Measurements from ENCODE around the gene KIF23. TPM values are rescaled to one million over a fixed set of nuclear protein-coding genes. Genes with fewer than 3 reads are reported as not detected.
A peak's percentile ranks its signal among the peaks of the same experiment; 100 is the strongest.

Gene KIF23
- total RNA-seq, 2 experiments from 2014 or later: 80.7 to 87.9 TPM

- no peak overlapping the region for H3K27ac Mint-ChIP-seq
- peaks cover 33% of the 10 kb centered on the region for H3K36me3 Mint-ChIP-seq (ENCODE audit: low read depth)
- DNase-seq: no peak
- H3K4me3 Mint-ChIP-seq: peak overlapping the region; percentile 89
- CTCF ChIA-PET: interaction anchor here (1.1 to 1.8 kb wide), 2 partner anchors 38 to 51 kb away, joined by 3 to 5 read pairs; partner anchors contain the start of gene RPLP1
- peaks cover 4% of the 10 kb centered on the region for H3K27me3 Mint-ChIP-seq (ENCODE audit: low read depth)
- POLR2A ChIA-PET: interaction anchor here (2.5 kb wide), 1 partner anchor 37 kb away, joined by 26 read pairs; the partner anchor contains the start of gene RPLP1
- peaks cover 34% of the 10 kb centered on the region for H3K4me1 Mint-ChIP-seq (ENCODE audit: low read depth)
- H3K9me3 Mint-ChIP-seq (ENCODE audit: insufficient read depth): no peaks in the 10 kb centered on the region
- ATAC-seq: no peak
These were observed 1.2 kb downstream of the KIF23 start for GRCh38 chr15:69415381-69415780.

- H3K27me3 Mint-ChIP-seq (ENCODE audit: low read depth): peaks cover 2% of the 10 kb centered on the region
- no peak overlapping the region for H3K4me3 Mint-ChIP-seq
- no peak overlapping the region for H3K27ac Mint-ChIP-seq
- ChIA-PET CTCF (interaction anchor here (1.1 to 1.6 kb wide), 3 partner anchors 23 to 46 kb away, joined by 3 to 5 read pairs (median 4); no protein-coding TSS in a partner anchor), POLR2A (interaction anchor here (1.2 kb wide), 1 partner anchor 35 kb away, joined by 7 read pairs; the partner anchor contains the start of gene RPLP1)
- DNase-seq (no peak), ATAC-seq (no peak)
- peaks cover 37% of the 10 kb centered on the region for H3K4me1 Mint-ChIP-seq (ENCODE audit: low read depth)
- H3K9me3 Mint-ChIP-seq (ENCODE audit: insufficient read depth): no peaks in the 10 kb centered on the region
- H3K36me3 Mint-ChIP-seq (ENCODE audit: low read depth): peaks cover 48% of the 10 kb centered on the region
These were observed 3.4 kb downstream of the KIF23 start for GRCh38 chr15:69417581-69417980.

GRCh38 chr15:69421498-69421897 is 7.3 kb downstream of the KIF23 start:
- Mint-ChIP-seq H3K36me3 (ENCODE audit: low read depth) (peaks cover 73% of the 10 kb centered on the region), H3K9me3 (ENCODE audit: insufficient read depth) (no peaks in the 10 kb centered on the region), H3K27ac (no peak overlapping the region), H3K4me1 (ENCODE audit: low read depth) (peaks cover 18% of the 10 kb centered on the region), H3K4me3 (no peak overlapping the region), H3K27me3 (ENCODE audit: low read depth) (no peaks in the 10 kb centered on the region)
- no peak for DNase-seq
- ChIA-PET CTCF (interaction anchor here (1.5 kb wide), 1 partner anchor 11 kb away, joined by 5 read pairs; no protein-coding TSS in a partner anchor), POLR2A (no interaction called here)
- no peak for ATAC-seq

GRCh38 chr15:69422336-69422895 is 8.3 kb downstream of the KIF23 start:
- ATAC-seq: no peak
- POLR2A ChIA-PET: no interaction called here
- H3K4me1 Mint-ChIP-seq (ENCODE audit: low read depth): peaks cover 14% of the 10 kb centered on the region

GRCh38 chr15:69424001-69424400 is 9.9 kb downstream of the KIF23 start:
- DNase-seq (no peak), ATAC-seq (no peak)
- no peaks in the 10 kb centered on the region for H3K27me3 Mint-ChIP-seq (ENCODE audit: low read depth)
- no peak overlapping the region for H3K27ac Mint-ChIP-seq
- no peaks in the 10 kb centered on the region for H3K9me3 Mint-ChIP-seq (ENCODE audit: insufficient read depth)
- H3K4me1 Mint-ChIP-seq (ENCODE audit: low read depth): peaks cover 6% of the 10 kb centered on the region
- ChIA-PET POLR2A (interaction anchor here (0.7 to 0.8 kb wide), 2 partner anchors 10 to 29 kb away, joined by 3 read pairs; partner anchors contain the start of genes KIF23 and RPLP1), CTCF (no interaction called here)
- no peak overlapping the region for H3K4me3 Mint-ChIP-seq
- peaks cover 69% of the 10 kb centered on the region for H3K36me3 Mint-ChIP-seq (ENCODE audit: low read depth)

More at GRCh38 chr15:69422336-69422895, 8.3 kb downstream of the KIF23 start:
- peak overlapping the region; percentile 13 for H3K27ac Mint-ChIP-seq
- DNase-seq: no peak
- CTCF ChIA-PET: interaction anchor here (1.5 kb wide), 1 partner anchor 10 kb away, joined by 5 read pairs; no protein-coding TSS in a partner anchor
- H3K27me3 Mint-ChIP-seq (ENCODE audit: low read depth): no peaks in the 10 kb centered on the region
- no peaks in the 10 kb centered on the region for H3K9me3 Mint-ChIP-seq (ENCODE audit: insufficient read depth)
- H3K4me3 Mint-ChIP-seq: no peak overlapping the region
- H3K36me3 Mint-ChIP-seq (ENCODE audit: low read depth): peaks cover 73% of the 10 kb centered on the region

GRCh38 chr15:69424748-69425413 is 10.7 kb downstream of the KIF23 start:
- no peak overlapping the region for H3K4me3 Mint-ChIP-seq
- H3K27me3 Mint-ChIP-seq (ENCODE audit: low read depth): no peaks in the 10 kb centered on the region
- H3K4me1 Mint-ChIP-seq (ENCODE audit: low read depth): peaks cover 2% of the 10 kb centered on the region
- H3K27ac Mint-ChIP-seq: no peak overlapping the region
- ATAC-seq (no peak), DNase-seq (no peak)
- CTCF ChIA-PET: no interaction called here
- H3K9me3 Mint-ChIP-seq (ENCODE audit: insufficient read depth): no peaks in the 10 kb centered on the region
- H3K36me3 Mint-ChIP-seq (ENCODE audit: low read depth): peaks cover 67% of the 10 kb centered on the region
- POLR2A ChIA-PET: interaction anchor here (0.7 kb wide), 1 partner anchor 28 kb away, joined by 3 read pairs; the partner anchor contains the start of gene RPLP1

- H3K27me3 Mint-ChIP-seq (ENCODE audit: low read depth): no peaks in the 10 kb centered on the region
- H3K27ac Mint-ChIP-seq: no peak overlapping the region
- ChIA-PET CTCF (interaction anchor here (1.0 kb wide), 1 partner anchor 18 kb away, joined by 4 read pairs; no protein-coding TSS in a partner anchor), POLR2A (interaction anchor here (0.8 to 3.0 kb wide), 2 partner anchors 18 to 20 kb away, joined by 3 to 12 read pairs; partner anchors contain the start of genes KIF23 and RPLP1)
- no peak overlapping the region for H3K4me3 Mint-ChIP-seq
- DNase-seq (no peak), ATAC-seq (no peak)
- peaks cover 71% of the 10 kb centered on the region for H3K36me3 Mint-ChIP-seq (ENCODE audit: low read depth)
- H3K4me1 Mint-ChIP-seq (ENCODE audit: low read depth): no peaks in the 10 kb centered on the region
- no peaks in the 10 kb centered on the region for H3K9me3 Mint-ChIP-seq (ENCODE audit: insufficient read depth)
These were observed 19.7 kb downstream of the KIF23 start for GRCh38 chr15:69433831-69434230.

- Mint-ChIP-seq H3K36me3 (ENCODE audit: low read depth) (peaks cover 68% of the 10 kb centered on the region), H3K9me3 (ENCODE audit: insufficient read depth) (no peaks in the 10 kb centered on the region), H3K27ac (no peak overlapping the region), H3K27me3 (ENCODE audit: low read depth) (no peaks in the 10 kb centered on the region), H3K4me3 (no peak overlapping the region), H3K4me1 (ENCODE audit: low read depth) (no peaks in the 10 kb centered on the region)
- DNase-seq (no peak), ATAC-seq (no peak)
- CTCF ChIA-PET: no interaction called here
- POLR2A ChIA-PET: interaction anchor here (3.0 kb wide), 1 partner anchor 18 kb away, joined by 12 read pairs; the partner anchor contains the start of gene RPLP1
These were observed 20.1 kb downstream of the KIF23 start for GRCh38 chr15:69434238-69434637.

GRCh38 chr15:69434679-69435078 is 20.5 kb downstream of the KIF23 start:
- H3K27ac Mint-ChIP-seq: no peak overlapping the region
- peaks cover 69% of the 10 kb centered on the region for H3K36me3 Mint-ChIP-seq (ENCODE audit: low read depth)
- H3K4me1 Mint-ChIP-seq (ENCODE audit: low read depth): no peaks in the 10 kb centered on the region
- CTCF ChIA-PET: no interaction called here
- DNase-seq: no peak
- peak; percentile 38 for ATAC-seq
- no peaks in the 10 kb centered on the region for H3K9me3 Mint-ChIP-seq (ENCODE audit: insufficient read depth)
- no peaks in the 10 kb centered on the region for H3K27me3 Mint-ChIP-seq (ENCODE audit: low read depth)
- POLR2A ChIA-PET: interaction anchor here (3.0 kb wide), 1 partner anchor 18 kb away, joined by 12 read pairs; the partner anchor contains the start of gene RPLP1
- no peak overlapping the region for H3K4me3 Mint-ChIP-seq

- DNase-seq (no peak), ATAC-seq (no peak)
- Mint-ChIP-seq H3K36me3 (ENCODE audit: low read depth) (peaks cover 68% of the 10 kb centered on the region), H3K9me3 (ENCODE audit: insufficient read depth) (no peaks in the 10 kb centered on the region), H3K27ac (no peak overlapping the region), H3K4me1 (ENCODE audit: low read depth) (no peaks in the 10 kb centered on the region), H3K4me3 (no peak overlapping the region), H3K27me3 (ENCODE audit: low read depth) (no peaks in the 10 kb centered on the region)
- POLR2A ChIA-PET: interaction anchor here (1.4 kb wide), 1 partner anchor 17 kb away, joined by 6 read pairs; the partner anchor contains the start of gene RPLP1
- CTCF ChIA-PET: interaction anchor here (0.7 kb wide), 1 partner anchor 8 kb away, joined by 3 read pairs; no protein-coding TSS in a partner anchor
These were observed 21.8 kb downstream of the KIF23 start for GRCh38 chr15:69435985-69436384.

GRCh38 chr15:69436951-69437350 is 22.8 kb downstream of the KIF23 start:
- CTCF ChIA-PET: interaction anchor here (1.8 kb wide), 1 partner anchor 26 kb away, joined by 6 read pairs; no protein-coding TSS in a partner anchor
- H3K27ac Mint-ChIP-seq: no peak overlapping the region
- POLR2A ChIA-PET: interaction anchor here (1.4 kb wide), 1 partner anchor 16 kb away, joined by 6 read pairs; the partner anchor contains the start of gene RPLP1
- peaks cover 70% of the 10 kb centered on the region for H3K36me3 Mint-ChIP-seq (ENCODE audit: low read depth)
- no peaks in the 10 kb centered on the region for H3K4me1 Mint-ChIP-seq (ENCODE audit: low read depth)
- ATAC-seq (no peak), DNase-seq (no peak)
- H3K4me3 Mint-ChIP-seq: no peak overlapping the region
- no peaks in the 10 kb centered on the region for H3K9me3 Mint-ChIP-seq (ENCODE audit: insufficient read depth)
- H3K27me3 Mint-ChIP-seq (ENCODE audit: low read depth): no peaks in the 10 kb centered on the region

Data from activated CD8-positive, alpha-beta T cell treated with anti-CD3 and anti-CD28 coated beads, Interleukin-2, amount 10 ng/mL, durations not matched to agents 7 days and 5 days (primary cell).